ENCODE measurements around the gene TCERG1L.

Gene TCERG1L

DNA sequence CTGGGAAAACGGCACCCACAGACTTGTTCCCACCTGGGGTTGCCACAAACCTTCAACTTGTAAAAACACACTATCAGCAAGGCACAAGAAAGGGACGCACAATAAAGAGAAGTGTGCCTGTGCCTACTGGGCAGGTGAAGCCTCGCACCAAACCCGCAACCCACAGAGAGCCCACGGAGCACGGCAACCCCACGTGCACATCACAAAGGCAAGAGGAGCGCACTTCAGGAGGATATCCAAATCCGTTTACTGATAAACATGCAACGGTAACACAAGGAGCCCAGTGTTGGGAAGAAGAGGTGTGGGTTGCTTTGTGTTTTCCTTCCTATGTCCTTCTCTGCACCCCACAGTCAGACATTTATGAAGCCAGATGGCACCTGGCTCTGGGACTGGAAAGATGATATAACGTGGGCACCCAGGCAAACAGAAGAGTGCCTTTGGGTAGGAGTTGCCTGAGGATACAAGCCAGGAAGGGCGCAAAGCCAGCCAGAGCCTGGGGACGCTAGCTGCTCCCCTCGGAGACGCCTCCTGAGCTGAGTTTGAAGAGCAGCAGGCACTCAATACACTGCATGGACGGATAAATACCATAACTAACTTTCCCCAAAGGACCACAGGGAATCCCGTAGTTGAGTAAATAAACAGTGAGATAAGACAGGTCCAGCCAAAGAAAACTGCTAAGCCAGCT is 41.6 kb downstream of the TCERG1L start:
- no peak overlapping the region for H3K4me3 ChIP-seq (ENCODE audit: low read depth, low read length)
- H3K27ac ChIP-seq = no peak overlapping the region
- peaks cover 4% of the 10 kb centered on the region for H3K9me3 ChIP-seq (ENCODE audit: severe bottlenecking)
- no peaks in the 10 kb centered on the region for H3K27me3 ChIP-seq (ENCODE audit: insufficient read depth, low read depth, severe bottlenecking)
- DNase-seq = no peak
- TF ChIP-seq, protein P1, sequence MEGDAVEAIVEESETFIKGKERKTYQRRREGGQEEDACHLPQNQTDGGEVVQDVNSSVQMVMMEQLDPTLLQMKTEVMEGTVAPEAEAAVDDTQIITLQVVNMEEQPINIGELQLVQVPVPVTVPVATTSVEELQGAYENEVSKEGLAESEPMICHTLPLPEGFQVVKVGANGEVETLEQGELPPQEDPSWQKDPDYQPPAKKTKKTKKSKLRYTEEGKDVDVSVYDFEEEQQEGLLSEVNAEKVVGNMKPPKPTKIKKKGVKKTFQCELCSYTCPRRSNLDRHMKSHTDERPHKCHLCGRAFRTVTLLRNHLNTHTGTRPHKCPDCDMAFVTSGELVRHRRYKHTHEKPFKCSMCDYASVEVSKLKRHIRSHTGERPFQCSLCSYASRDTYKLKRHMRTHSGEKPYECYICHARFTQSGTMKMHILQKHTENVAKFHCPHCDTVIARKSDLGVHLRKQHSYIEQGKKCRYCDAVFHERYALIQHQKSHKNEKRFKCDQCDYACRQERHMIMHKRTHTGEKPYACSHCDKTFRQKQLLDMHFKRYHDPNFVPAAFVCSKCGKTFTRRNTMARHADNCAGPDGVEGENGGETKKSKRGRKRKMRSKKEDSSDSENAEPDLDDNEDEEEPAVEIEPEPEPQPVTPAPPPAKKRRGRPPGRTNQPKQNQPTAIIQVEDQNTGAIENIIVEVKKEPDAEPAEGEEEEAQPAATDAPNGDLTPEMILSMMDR (IDR thresholded peaks at IDR 0.05; ENCODE audit: low read depth, low read length) = no peak
- no peaks in the 10 kb centered on the region for H3K36me3 ChIP-seq

DNA sequence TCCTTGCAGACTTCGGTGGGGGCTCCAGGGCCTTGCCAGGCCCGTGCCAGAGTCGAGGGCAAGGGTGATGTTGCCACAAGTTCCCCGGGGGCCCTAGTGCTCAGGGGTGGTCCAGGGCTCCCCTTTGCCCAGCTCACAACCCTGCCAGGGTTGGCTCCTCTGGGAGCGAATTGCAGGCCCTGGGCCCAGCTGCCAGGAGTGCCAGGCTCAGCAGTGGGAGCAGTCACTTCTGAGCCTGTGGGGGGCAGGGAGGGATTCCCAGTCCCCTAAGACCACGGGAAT is 43.8 kb downstream of the TCERG1L start:
- Histone ChIP-seq H3K4me3 (ENCODE audit: low read depth, low read length) (no peak overlapping the region), H3K27ac (no peak overlapping the region), H3K36me3 (no peaks in the 10 kb centered on the region), H3K9me3 (ENCODE audit: severe bottlenecking) (peaks cover 4% of the 10 kb centered on the region), H3K27me3 (ENCODE audit: insufficient read depth, low read depth, severe bottlenecking) (no peaks in the 10 kb centered on the region)
- TF ChIP-seq, protein P1 (IDR thresholded peaks at IDR 0.05; ENCODE audit: low read depth, low read length) = no peak
- no peak for DNase-seq

DNA sequence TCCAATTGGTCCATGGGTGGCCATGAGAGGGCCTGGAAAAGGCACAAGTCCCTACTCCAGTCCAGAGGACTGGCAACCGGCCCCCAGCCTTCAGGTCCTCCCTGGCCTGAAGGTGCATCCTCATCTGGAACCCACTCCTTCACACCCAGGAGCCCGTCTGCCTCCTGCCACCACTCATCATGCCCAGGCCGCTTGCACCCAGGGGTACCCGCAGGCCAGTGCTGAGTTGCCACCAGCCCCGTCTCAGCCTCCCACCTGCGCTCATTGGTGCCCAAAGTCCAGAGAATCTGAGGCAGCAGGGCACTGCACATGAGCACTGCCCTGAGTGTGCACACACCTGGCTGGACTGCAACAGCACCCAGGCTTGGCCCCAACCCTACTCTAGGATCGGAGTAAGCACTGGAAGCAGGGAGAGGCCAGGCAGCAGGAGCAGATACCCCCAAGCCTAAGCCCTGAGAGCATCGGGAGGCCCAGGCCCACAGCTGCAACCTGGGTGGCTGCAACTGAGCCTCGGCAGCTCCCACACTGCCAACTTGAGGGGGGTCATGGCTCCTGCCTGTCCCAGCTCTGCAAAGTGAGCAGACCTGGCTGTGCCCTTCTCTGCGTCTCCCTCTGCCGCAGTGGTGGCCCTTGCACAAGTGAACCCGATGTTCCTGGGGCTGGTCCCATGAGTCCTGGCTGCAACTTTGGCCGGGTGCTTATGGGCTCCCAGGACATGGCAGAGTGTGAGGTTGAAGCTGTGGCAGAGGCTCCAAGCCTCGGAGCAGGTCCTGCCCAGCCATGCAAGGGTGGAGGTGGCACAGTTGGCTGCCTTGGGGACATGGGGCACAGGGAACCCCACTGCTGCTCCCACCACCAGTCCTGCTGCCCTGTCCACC is 44.3 kb downstream of the TCERG1L start:
- H3K36me3 ChIP-seq = no peaks in the 10 kb centered on the region
- no peak overlapping the region for H3K27ac ChIP-seq
- TF ChIP-seq, protein P1 (IDR thresholded peaks at IDR 0.05; ENCODE audit: low read depth, low read length) = no peak
- H3K9me3 ChIP-seq (ENCODE audit: severe bottlenecking) = peaks cover 4% of the 10 kb centered on the region
- no peak overlapping the region for H3K4me3 ChIP-seq (ENCODE audit: low read depth, low read length)
- DNase-seq = no peak
- H3K27me3 ChIP-seq (ENCODE audit: insufficient read depth, low read depth, severe bottlenecking) = no peaks in the 10 kb centered on the region

DNA sequence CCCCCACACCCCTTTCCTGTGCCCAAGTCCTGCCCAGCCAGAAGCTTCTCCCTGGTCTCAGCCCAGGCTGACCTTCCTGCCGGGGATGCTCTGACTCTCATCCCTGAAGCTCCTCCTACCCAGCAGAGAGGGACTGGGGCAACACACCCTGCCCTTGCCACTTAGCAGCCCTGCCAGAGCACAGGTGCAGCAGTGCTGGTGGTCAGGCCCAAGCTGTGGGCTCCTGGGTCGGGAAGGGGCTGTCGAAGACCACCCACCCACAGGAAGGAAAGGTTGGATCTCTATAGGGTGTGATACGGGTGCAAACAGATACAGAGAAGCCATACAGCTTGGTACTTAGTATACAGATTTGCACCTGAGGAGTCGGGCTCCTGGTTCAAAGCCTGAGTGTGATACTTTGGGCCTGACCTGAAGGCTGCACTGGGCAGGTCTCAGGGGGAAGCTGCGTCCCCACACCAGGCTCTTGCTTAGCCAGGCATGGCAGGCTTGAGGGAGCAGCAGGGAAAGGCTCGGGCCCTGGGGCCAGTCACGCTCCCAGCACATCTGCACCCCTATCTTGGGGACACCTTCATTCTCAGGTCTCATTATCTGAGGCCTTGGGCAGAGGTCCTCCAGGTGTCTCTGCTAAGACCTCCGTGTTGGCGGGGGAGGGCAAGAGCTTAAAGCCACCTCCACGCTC is 47.3 kb downstream of the TCERG1L start:
- TF ChIP-seq, protein P1 (IDR thresholded peaks at IDR 0.05; ENCODE audit: low read depth, low read length) = no peak
- Histone ChIP-seq H3K27me3 (ENCODE audit: insufficient read depth, low read depth, severe bottlenecking) (no peaks in the 10 kb centered on the region), H3K4me3 (ENCODE audit: low read depth, low read length) (no peak overlapping the region), H3K9me3 (ENCODE audit: severe bottlenecking) (peaks cover 4% of the 10 kb centered on the region), H3K36me3 (no peaks in the 10 kb centered on the region), H3K27ac (no peak overlapping the region)
- DNase-seq = no peak

DNA sequence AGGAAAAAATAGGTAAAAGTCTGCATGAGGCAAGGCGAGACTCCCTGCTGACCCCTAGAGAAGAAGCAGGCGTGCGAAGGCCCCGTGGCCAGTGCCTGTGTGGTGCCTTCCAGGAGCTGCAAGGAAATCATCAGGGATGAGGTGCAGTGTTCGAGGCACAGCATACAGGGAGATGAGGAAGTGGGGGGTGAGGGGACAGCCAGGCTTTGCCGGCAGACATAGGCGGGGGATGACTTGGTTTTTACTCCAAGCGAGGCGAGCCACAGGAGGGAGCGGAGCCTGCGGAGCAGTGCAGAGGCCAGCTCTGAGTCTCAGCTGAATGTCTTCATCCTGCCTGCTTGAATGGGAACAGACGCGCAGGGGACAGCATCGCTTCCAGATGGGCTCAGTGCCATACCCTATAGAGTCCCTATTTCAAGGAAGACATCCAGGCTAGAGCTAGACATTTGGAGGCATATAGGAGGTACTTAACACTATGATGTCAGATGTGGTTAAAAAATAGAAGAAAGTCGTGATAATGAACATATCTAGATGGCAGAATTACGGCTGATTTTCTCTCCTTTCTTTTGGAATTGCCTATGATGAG is 49.5 kb downstream of the TCERG1L start:
- H3K27ac ChIP-seq = no peak overlapping the region
- no peaks in the 10 kb centered on the region for H3K27me3 ChIP-seq (ENCODE audit: insufficient read depth, low read depth, severe bottlenecking)
- no peaks in the 10 kb centered on the region for H3K9me3 ChIP-seq (ENCODE audit: severe bottlenecking)
- TF ChIP-seq, protein P1 (IDR thresholded peaks at IDR 0.05; ENCODE audit: low read depth, low read length) = no peak
- no peaks in the 10 kb centered on the region for H3K36me3 ChIP-seq
- DNase-seq = no peak
- no peak overlapping the region for H3K4me3 ChIP-seq (ENCODE audit: low read depth, low read length)

All from WERI-Rb-1 (cell line).